ENCODE results near the gene DEDD2.

GRCh38 chr19:42153672-42154433 lies 63.6 kb downstream of the DEDD2 start:
- no peak for TF ChIP-seq CEBPB (IDR thresholded peaks at IDR 0.05; ENCODE audit: borderline replicate concordance in 1 of 2, low read depth in 2 of 2, low read length in 2 of 2)
- TF ChIP-seq CTCF (IDR thresholded peaks at IDR 0.05 in 2 of 3, conservative IDR thresholded peaks at IDR 0.05 in 1 of 3; ENCODE audit: control insufficient read depth in 2 of 3, extremely low read depth in 1 of 3, insufficient read depth in 1 of 3, low read depth in 3 of 3, low read length in 3 of 3): no peak
- no peak for TF ChIP-seq SUZ12 (IDR thresholded peaks at IDR 0.05; ENCODE audit: unreplicated experiment)
- no peak for TF ChIP-seq SMC3 (IDR thresholded peaks at IDR 0.05; ENCODE audit: borderline replicate concordance, low read length)
- no peak for TF ChIP-seq BHLHE40 (IDR thresholded peaks at IDR 0.05; ENCODE audit: borderline replicate concordance in 1 of 2, low read depth in 2 of 2, low read length in 1 of 2)

All from GM12878 (cell line).